MCF 10A (cell line): ENCODE data around the gene TIMELESS. TPM values are rescaled to one million over a fixed set of nuclear protein-coding genes. Genes with fewer than 3 reads are reported as not detected.

Experiments
- BruUV-seq: library from RNA; stranded (reverse); fragments of 400-500 nt; replicated peaks from 2 replicates; lab custom pipeline; 2021; lab: Mats Ljungman, UMichigan
- CTCF ChIA-PET: fragments of 300-600 bp; sonication (Branson Sonifier 250); formaldehyde crosslinking; extraction: SDS; loops from one replicate; lab custom pipeline; 2021; ENCODE audit warnings: antibody characterized with exemption, inconsistent platforms; lab: Yijun Ruan, JAX
- POLR2A ChIA-PET: fragments of 300-600, 350-650 bp; sonication (Branson Sonifier 250); formaldehyde crosslinking; extraction: SDS; loops from one replicate; lab custom pipeline; 2020; ENCODE audit warnings: antibody characterized with exemption, inconsistent platforms; lab: Yijun Ruan, JAX
- DNase-seq: peaks from one replicate; pipeline ENCODE4 v3.0.0-alpha.2; 2018; ENCODE audit not compliant: unreplicated experiment
- H3K27ac Mint-ChIP-seq: one replicate; pipeline ENCODE4 v1.8.0; 2022; ENCODE audit warnings: mild to moderate bottlenecking, low read depth, mixed read lengths; ENCODE audit not compliant: unreplicated experiment
- H3K27me3 Mint-ChIP-seq: one replicate; pipeline ENCODE4 v1.8.0; 2022; ENCODE audit warnings: mixed read lengths; ENCODE audit not compliant: insufficient read depth, unreplicated experiment
- H3K36me3 Mint-ChIP-seq: one replicate; pipeline ENCODE4 v1.8.0; 2022; ENCODE audit warnings: mild to moderate bottlenecking, moderate library complexity, mixed read lengths; ENCODE audit not compliant: insufficient read depth, unreplicated experiment
- H3K4me1 Mint-ChIP-seq: one replicate; pipeline ENCODE4 v1.8.0; 2022; ENCODE audit warnings: mixed read lengths; ENCODE audit not compliant: insufficient read depth, unreplicated experiment
- H3K4me3 Mint-ChIP-seq: one replicate; pipeline ENCODE4 v1.8.0; 2022; ENCODE audit warnings: mild to moderate bottlenecking, moderate library complexity, mixed read lengths; ENCODE audit not compliant: unreplicated experiment
- H3K9me3 Mint-ChIP-seq: one replicate; pipeline ENCODE4 v1.8.0; 2022; ENCODE audit warnings: mixed read lengths; ENCODE audit not compliant: unreplicated experiment
- CTCF ChIP-seq: fragments of 200-600 bp; IDR thresholded peaks from one replicate; pipeline ENCODE4 v1.8.0; 2022; ENCODE audit warnings: antibody characterized with exemption, mild to moderate bottlenecking; ENCODE audit not compliant: unreplicated experiment
- intact Hi-C: fragments of 100-400 bp; cut with micrococcal nuclease; formaldehyde crosslinking; loops from 2 replicates; pipeline ENCODE4 v1.14.1; 2022
- total RNA-seq: library from RNA; stranded (reverse); gene quantifications from 2 replicates; pipeline ENCODE4 v1.2.3, GENCODE V29; 2022

The TIMELESS gene
- total RNA-seq, 1 experiment from 2014 or later = 14.0 TPM

GRCh38 chr12:56389412-56389811, 59.8 kb downstream of the TIMELESS start:
- BruUV-seq = no TSS peak
- no peaks in the 10 kb centered on the region for H3K36me3 Mint-ChIP-seq

GRCh38 chr12:56387152-56387736, 62.0 kb downstream of the TIMELESS start:
- Mint-ChIP-seq H3K4me3 (no peak overlapping the region), H3K9me3 (peaks cover 5% of the 10 kb centered on the region), H3K27me3 (no peaks in the 10 kb centered on the region), H3K4me1 (no peaks in the 10 kb centered on the region), H3K27ac (no peak overlapping the region), H3K36me3 (no peaks in the 10 kb centered on the region)
- no TSS peak for BruUV-seq
- intact Hi-C loops = no loop called here
- CTCF ChIA-PET = interaction anchor here (0.6 kb wide), 1 partner anchor 144 kb away, joined by 3 read pairs; no protein-coding TSS in a partner anchor
- no peak for TF ChIP-seq CTCF
- DNase-seq = no peak
- POLR2A ChIA-PET = interaction anchor here (0.8 kb wide), 1 partner anchor 74 kb away, joined by 3 read pairs; no protein-coding TSS in a partner anchor

More at GRCh38 chr12:56389412-56389811, 59.8 kb downstream of the TIMELESS start:
- CTCF ChIA-PET = interaction anchor here (0.7 kb wide), 1 partner anchor 47 kb away, joined by 4 read pairs; no protein-coding TSS in a partner anchor
- Mint-ChIP-seq H3K4me3 (no peak overlapping the region), H3K9me3 (peaks cover 5% of the 10 kb centered on the region), H3K27ac (no peak overlapping the region), H3K4me1 (no peaks in the 10 kb centered on the region), H3K27me3 (no peaks in the 10 kb centered on the region)
- no peak for TF ChIP-seq CTCF
- POLR2A ChIA-PET = interaction anchor here (0.6 to 0.7 kb wide), 2 partner anchors 263 to 269 kb away, joined by 3 read pairs; no protein-coding TSS in a partner anchor
- DNase-seq = no peak
- intact Hi-C loops = no loop called here

GRCh38 chr12:56385873-56386272, 63.4 kb downstream of the TIMELESS start:
- DNase-seq = peak; percentile 68
- H3K27ac Mint-ChIP-seq = no peak overlapping the region
- BruUV-seq = no TSS peak
- no peaks in the 10 kb centered on the region for H3K36me3 Mint-ChIP-seq
- no peak overlapping the region for H3K4me3 Mint-ChIP-seq
- H3K4me1 Mint-ChIP-seq = no peaks in the 10 kb centered on the region
- no peak for TF ChIP-seq CTCF
- no peaks in the 10 kb centered on the region for H3K9me3 Mint-ChIP-seq
- POLR2A ChIA-PET = interaction anchor here (1.2 to 1.7 kb wide), 2 partner anchors 26 to 395 kb away, joined by 4 to 6 read pairs; partner anchors contain the start of gene STAT2
- intact Hi-C loops = no loop called here
- H3K27me3 Mint-ChIP-seq = no peaks in the 10 kb centered on the region
- CTCF ChIA-PET = interaction anchor here (0.6 kb wide), 1 partner anchor 12 kb away, joined by 3 read pairs; no protein-coding TSS in a partner anchor

- Mint-ChIP-seq H3K4me1 (no peaks in the 10 kb centered on the region), H3K9me3 (no peaks in the 10 kb centered on the region), H3K4me3 (no peak overlapping the region), H3K27me3 (no peaks in the 10 kb centered on the region), H3K27ac (no peak overlapping the region), H3K36me3 (no peaks in the 10 kb centered on the region)
- CTCF ChIA-PET = interaction anchor here (0.9 to 1.3 kb wide), 2 partner anchors 19 to 82 kb away, joined by 3 read pairs; no protein-coding TSS in a partner anchor
- no peak for DNase-seq
- intact Hi-C loops = no loop called here
- BruUV-seq = no TSS peak
- POLR2A ChIA-PET = interaction anchor here (0.7 kb wide), 1 partner anchor 22 kb away, joined by 4 read pairs; the partner anchor contains the start of gene STAT2
- no peak for TF ChIP-seq CTCF
Measured at GRCh38 chr12:56382611-56383010, 66.6 kb downstream of the TIMELESS start.
